GM19351 (cell line): ENCODE results near the gene TLR9.

ENCODE experiments used
- ATAC-seq: cut with Tn5 transposase; IDR thresholded peaks from one replicate; pipeline ENCODE4 v1.9.1; 2021; ENCODE audit warnings: mild to moderate bottlenecking, moderate library complexity; ENCODE audit not compliant: unreplicated experiment

Gene TLR9

GRCh38 chr3:52176180-52176752, 49.2 kb downstream of the TLR9 start:
- ATAC-seq = no peak

GRCh38 chr3:52175416-52176179, 49.8 kb downstream of the TLR9 start:
- no peak for ATAC-seq

- no peak for ATAC-seq
Observed at GRCh38 chr3:52174896-52175295, 50.5 kb downstream of the TLR9 start.

- ATAC-seq = no peak
Observed at GRCh38 chr3:52173101-52173500, 52.3 kb downstream of the TLR9 start.

GRCh38 chr3:52172262-52172757, 53.1 kb downstream of the TLR9 start:
- no peak for ATAC-seq

GRCh38 chr3:52171514-52172261, 53.8 kb downstream of the TLR9 start:
- ATAC-seq = no peak
